Endothelial cell of hepatic sinusoid (primary cell): ENCODE measurements around the gene ELK1.

ENCODE experiments used
- in situ Hi-C: cut with HindIII; loops from 2 replicates; pipeline ENCODE4 v1.10.0; 2017; ENCODE audit warnings: low sequenced_read_pairs

ELK1 gene

GRCh38 chrX:47645530-47645929 is 4.8 kb downstream of the ELK1 start:
- in situ Hi-C loops = no loop called here

- in situ Hi-C loops = no loop called here
Measured at GRCh38 chrX:47644557-47645091, 5.7 kb downstream of the ELK1 start.

- in situ Hi-C loops = no loop called here
Measured at GRCh38 chrX:47643926-47644325, 6.4 kb downstream of the ELK1 start.

GRCh38 chrX:47638816-47639215 is 11.5 kb downstream of the ELK1 start:
- in situ Hi-C loops = no loop called here

GRCh38 chrX:47637546-47638195 is 12.7 kb downstream of the ELK1 start:
- in situ Hi-C loops = no loop called here

GRCh38 chrX:47634871-47635575 is 15.3 kb downstream of the ELK1 start:
- in situ Hi-C loops = no loop called here

GRCh38 chrX:47633689-47634590 is 16.4 kb downstream of the ELK1 start:
- in situ Hi-C loops = no loop called here

- in situ Hi-C loops = no loop called here
Measured at GRCh38 chrX:47632666-47633065, 17.7 kb downstream of the ELK1 start.

- in situ Hi-C loops = no loop called here
Measured at GRCh38 chrX:47631676-47632075, 18.7 kb downstream of the ELK1 start.

- in situ Hi-C loops = no loop called here
Measured at GRCh38 chrX:47629419-47630200, 20.8 kb downstream of the ELK1 start, which contains the start of gene CFP. TSS of gene CFP (minus strand) at chrX:47629930. CDS start at chrX:47629844, 86 bp downstream.

- in situ Hi-C loops = no loop called here
Measured at GRCh38 chrX:47628982-47629381, 21.4 kb downstream of the ELK1 start.

- in situ Hi-C loops = no loop called here
Measured at GRCh38 chrX:47625365-47625764, 25.0 kb downstream of the ELK1 start.

- in situ Hi-C loops = no loop called here
Measured at GRCh38 chrX:47623540-47624027, 26.8 kb downstream of the ELK1 start.

GRCh38 chrX:47621851-47622250 is 28.5 kb downstream of the ELK1 start:
- in situ Hi-C loops = no loop called here

GRCh38 chrX:47620303-47620685 is 30.1 kb downstream of the ELK1 start:
- in situ Hi-C loops = no loop called here

- in situ Hi-C loops = no loop called here
Measured at GRCh38 chrX:47619486-47620302, 30.7 kb downstream of the ELK1 start, which contains the start of gene SYN1. TSS of gene SYN1 (minus strand) at chrX:47619857. CDS start at chrX:47619728, 129 bp downstream.

- in situ Hi-C loops = no loop called here
Measured at GRCh38 chrX:47618923-47619485, 31.4 kb downstream of the ELK1 start.

GRCh38 chrX:47614618-47615017 is 35.7 kb downstream of the ELK1 start:
- in situ Hi-C loops = no loop called here

- in situ Hi-C loops = no loop called here
Measured at GRCh38 chrX:47613082-47613481, 37.3 kb downstream of the ELK1 start.
